ENCODE results near the gene WWP2. TPM values are rescaled to one million over a fixed set of nuclear protein-coding genes. Genes with fewer than 3 reads are reported as not detected.
"Not testable (repeated sequence)": the region's sequence is repeated elsewhere in the genome, so short reads cannot be mapped to it uniquely, and the experiment has no call there.

WWP2 gene
- total RNA-seq, 1 donor from 2014 or later = 40.7 TPM

DNA sequence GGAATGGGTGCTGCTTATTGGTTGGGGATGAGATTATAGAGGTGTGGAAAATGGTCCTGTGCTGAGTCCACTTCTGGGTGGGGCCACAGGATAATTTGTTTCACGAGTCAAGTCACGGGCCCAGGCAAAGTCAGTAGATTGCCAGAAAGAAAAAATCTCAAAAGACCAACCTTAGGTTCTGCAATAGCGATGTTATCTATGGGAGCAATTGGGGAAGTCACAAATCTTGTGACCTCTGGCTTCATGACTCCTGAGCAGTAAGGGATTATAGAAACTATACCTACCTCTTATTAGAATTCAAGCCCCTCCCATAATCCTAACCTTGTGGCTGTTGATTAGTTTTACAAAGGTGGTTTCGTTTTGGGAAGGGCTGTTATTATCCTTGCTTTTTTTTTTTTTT lies 31.4 kb downstream of the WWP2 start:
- Histone ChIP-seq H3K36me3 (ENCODE audit: control insufficient read depth, insufficient read depth, low read length) (no peaks in the 10 kb centered on the region), H3K27me3 (ENCODE audit: control insufficient read depth, insufficient read depth, low read length) (no peaks in the 10 kb centered on the region), H3K4me3 (ENCODE audit: low read depth, low read length) (no peak overlapping the region)
- DNase-seq (ENCODE audit: low read depth) = no peak
- TF ChIP-seq, protein P1, sequence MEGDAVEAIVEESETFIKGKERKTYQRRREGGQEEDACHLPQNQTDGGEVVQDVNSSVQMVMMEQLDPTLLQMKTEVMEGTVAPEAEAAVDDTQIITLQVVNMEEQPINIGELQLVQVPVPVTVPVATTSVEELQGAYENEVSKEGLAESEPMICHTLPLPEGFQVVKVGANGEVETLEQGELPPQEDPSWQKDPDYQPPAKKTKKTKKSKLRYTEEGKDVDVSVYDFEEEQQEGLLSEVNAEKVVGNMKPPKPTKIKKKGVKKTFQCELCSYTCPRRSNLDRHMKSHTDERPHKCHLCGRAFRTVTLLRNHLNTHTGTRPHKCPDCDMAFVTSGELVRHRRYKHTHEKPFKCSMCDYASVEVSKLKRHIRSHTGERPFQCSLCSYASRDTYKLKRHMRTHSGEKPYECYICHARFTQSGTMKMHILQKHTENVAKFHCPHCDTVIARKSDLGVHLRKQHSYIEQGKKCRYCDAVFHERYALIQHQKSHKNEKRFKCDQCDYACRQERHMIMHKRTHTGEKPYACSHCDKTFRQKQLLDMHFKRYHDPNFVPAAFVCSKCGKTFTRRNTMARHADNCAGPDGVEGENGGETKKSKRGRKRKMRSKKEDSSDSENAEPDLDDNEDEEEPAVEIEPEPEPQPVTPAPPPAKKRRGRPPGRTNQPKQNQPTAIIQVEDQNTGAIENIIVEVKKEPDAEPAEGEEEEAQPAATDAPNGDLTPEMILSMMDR (IDR thresholded peaks at IDR 0.05; ENCODE audit: insufficient read depth, low read length, poor library complexity, severe bottlenecking) = no peak

DNA sequence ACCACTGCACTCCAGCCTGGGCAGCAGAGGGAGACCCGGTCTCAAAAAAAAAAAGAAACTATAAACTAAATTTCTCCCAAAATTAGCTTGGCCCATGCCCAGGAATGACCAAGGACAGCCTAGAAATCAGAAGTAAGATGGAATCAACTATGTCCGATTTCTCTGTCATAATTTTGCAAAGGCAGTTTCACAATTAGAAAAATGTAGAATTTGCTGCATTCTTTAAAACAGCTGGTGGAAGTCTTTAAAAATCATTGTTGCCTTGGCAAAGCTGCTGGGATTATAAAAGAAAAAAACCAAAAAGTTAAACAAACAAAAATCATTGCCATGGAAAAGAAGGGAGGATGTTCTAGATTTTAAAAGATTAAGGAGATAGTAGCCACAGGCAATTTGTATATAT lies 32.4 kb downstream of the WWP2 start:
- TF ChIP-seq, protein P1 (IDR thresholded peaks at IDR 0.05; ENCODE audit: insufficient read depth, low read length, poor library complexity, severe bottlenecking) = no peak
- H3K4me3 ChIP-seq (ENCODE audit: low read depth, low read length) = no peak overlapping the region
- H3K36me3 ChIP-seq (ENCODE audit: control insufficient read depth, insufficient read depth, low read length) = no peaks in the 10 kb centered on the region
- no peak for DNase-seq (ENCODE audit: low read depth)
- H3K27me3 ChIP-seq (ENCODE audit: control insufficient read depth, insufficient read depth, low read length) = no peaks in the 10 kb centered on the region

DNA sequence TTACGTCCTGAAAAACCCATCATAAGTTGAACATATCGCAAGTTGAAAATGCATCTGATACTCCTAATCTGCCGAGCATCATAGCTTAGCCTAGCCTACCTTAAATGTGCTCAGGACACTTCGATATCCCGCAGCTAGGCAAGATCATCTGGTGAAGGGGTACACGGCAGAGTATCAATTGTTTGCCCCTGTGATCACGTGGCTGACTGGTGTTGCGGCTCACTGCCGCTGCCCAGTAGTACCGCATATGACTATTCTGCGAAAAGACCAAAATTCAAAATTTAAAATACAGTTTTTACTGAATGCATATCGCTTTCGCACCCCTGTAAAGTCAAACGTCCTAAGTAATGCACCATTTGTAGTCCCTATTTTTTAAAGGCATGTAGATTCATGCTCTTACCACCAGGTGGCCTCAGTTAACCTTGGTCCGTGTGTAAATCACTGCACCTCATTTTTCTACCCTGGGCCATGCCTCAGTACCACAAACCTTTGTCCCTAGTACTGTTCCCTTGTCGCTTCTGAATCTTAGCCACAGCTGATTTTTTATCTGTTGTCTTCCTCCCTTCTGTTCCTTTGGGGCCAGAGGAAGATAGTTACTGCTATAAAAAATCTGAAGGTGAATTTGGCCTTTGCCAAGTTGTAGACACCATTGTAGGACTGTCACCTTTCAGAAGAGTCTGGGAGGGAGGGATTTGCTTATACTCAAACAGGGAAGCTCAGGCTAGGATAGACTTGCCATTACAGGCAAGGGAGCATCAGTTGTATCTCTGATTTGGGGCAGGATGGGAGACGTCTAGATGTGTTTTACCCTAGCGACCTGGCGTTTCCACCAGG lies 34.4 kb downstream of the WWP2 start:
- peak; percentile 28 for DNase-seq (ENCODE audit: low read depth)
- Histone ChIP-seq H3K36me3 (ENCODE audit: control insufficient read depth, insufficient read depth, low read length) (no peaks in the 10 kb centered on the region), H3K4me3 (ENCODE audit: low read depth, low read length) (no peak overlapping the region), H3K27me3 (ENCODE audit: control insufficient read depth, insufficient read depth, low read length) (no peaks in the 10 kb centered on the region)
- TF ChIP-seq, protein P1 (IDR thresholded peaks at IDR 0.05; ENCODE audit: insufficient read depth, low read length, poor library complexity, severe bottlenecking) = peak; percentile 77

DNA sequence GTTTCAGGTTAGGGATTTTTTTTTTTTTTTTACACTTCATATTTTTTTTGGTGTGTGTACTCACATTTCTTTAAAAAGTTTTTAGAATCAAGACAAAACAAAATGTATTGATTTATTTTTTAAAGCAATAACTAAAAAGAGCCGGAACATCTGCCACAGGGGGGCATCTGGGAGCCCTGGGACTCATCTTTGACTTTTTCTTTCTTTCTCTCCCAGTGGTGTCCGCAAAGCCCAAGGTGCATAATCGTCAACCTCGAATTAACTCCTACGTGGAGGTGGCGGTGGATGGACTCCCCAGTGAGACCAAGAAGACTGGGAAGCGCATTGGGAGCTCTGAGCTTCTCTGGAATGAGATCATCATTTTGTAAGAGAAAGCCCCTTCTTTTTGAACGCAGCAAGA lies 36.3 kb downstream of the WWP2 start:
- TF ChIP-seq, protein P1 (IDR thresholded peaks at IDR 0.05; ENCODE audit: insufficient read depth, low read length, poor library complexity, severe bottlenecking) = peak; percentile 54
- Histone ChIP-seq H3K4me3 (ENCODE audit: low read depth, low read length) (no peak overlapping the region), H3K27me3 (ENCODE audit: control insufficient read depth, insufficient read depth, low read length) (no peaks in the 10 kb centered on the region), H3K36me3 (ENCODE audit: control insufficient read depth, insufficient read depth, low read length) (no peaks in the 10 kb centered on the region)
- no peak for DNase-seq (ENCODE audit: low read depth)

DNA sequence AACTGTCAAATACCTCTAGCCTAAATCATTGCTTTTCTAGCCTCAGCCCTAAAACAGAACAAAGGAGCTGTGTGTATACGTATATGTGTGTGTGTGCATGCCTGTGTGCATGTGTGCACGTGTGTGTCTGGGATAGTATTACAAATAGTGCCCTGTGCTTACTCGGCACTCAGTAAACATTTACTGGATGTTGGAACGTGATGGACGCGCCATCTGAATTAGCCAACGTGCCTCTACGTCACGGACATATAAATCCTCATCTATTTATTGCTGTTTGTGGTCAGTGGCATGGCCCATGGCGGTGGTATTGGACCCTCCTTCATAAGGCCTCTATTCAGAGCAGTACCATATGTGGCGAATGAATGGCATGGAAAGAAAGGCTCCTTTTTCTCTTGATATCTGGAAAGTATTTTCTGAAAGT lies 37.5 kb downstream of the WWP2 start:
- Histone ChIP-seq H3K36me3 (ENCODE audit: control insufficient read depth, insufficient read depth, low read length) (no peaks in the 10 kb centered on the region), H3K4me3 (ENCODE audit: low read depth, low read length) (no peak overlapping the region), H3K27me3 (ENCODE audit: control insufficient read depth, insufficient read depth, low read length) (no peaks in the 10 kb centered on the region)
- DNase-seq (ENCODE audit: low read depth) = no peak
- TF ChIP-seq, protein P1 (IDR thresholded peaks at IDR 0.05; ENCODE audit: insufficient read depth, low read length, poor library complexity, severe bottlenecking) = no peak

DNA sequence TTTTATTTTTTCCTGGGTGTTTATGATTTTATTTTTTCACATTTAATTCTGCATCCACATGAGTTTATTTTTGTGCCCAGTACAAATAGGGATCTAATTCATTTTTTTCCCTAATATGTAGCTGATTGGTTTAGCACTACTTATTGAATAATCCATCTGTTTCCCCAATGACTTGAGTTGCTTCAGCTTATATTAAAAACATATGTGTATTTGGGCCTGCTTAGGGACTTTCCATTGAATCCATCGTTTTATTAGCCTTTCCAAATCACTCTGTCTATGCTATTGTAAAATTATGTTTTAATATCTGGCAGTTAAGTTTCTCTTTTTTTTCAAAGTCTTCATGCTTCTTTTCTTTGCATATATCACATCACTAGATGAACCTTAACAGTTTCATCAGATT lies 42.2 kb downstream of the WWP2 start:
- TF ChIP-seq, protein P1 (IDR thresholded peaks at IDR 0.05; ENCODE audit: insufficient read depth, low read length, poor library complexity, severe bottlenecking) = no peak

DNA sequence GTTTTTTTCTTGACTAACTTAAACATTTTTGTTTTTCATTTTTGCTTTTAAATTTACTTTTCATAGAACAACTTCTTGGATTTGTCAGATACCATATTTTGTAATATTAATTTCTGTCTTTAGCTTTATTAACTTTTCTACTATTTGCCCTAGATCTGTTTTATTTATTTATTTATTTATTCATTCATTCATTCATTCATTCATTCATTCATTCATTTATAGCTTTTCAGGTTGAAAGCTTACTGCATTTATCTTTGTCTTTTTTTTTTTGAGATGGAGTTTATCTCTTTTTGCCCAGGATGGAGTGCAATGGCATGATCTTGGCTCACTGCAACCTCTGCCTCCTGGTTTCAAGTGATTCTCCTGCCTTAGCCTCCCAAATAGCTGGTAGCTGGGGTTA lies 44.6 kb downstream of the WWP2 start:
- H3K4me3 ChIP-seq (ENCODE audit: low read depth, low read length); H3K36me3 ChIP-seq (ENCODE audit: control insufficient read depth, insufficient read depth, low read length); H3K27me3 ChIP-seq (ENCODE audit: control insufficient read depth, insufficient read depth, low read length); DNase-seq (ENCODE audit: low read depth): not testable (repeated sequence)

More for the DNA sequence above, 42.2 kb downstream of the WWP2 start:
- no peaks in the 10 kb centered on the region for H3K27me3 ChIP-seq (ENCODE audit: control insufficient read depth, insufficient read depth, low read length)
- DNase-seq (ENCODE audit: low read depth) = no peak
- H3K36me3 ChIP-seq (ENCODE audit: control insufficient read depth, insufficient read depth, low read length) = no peaks in the 10 kb centered on the region
- no peak overlapping the region for H3K4me3 ChIP-seq (ENCODE audit: low read depth, low read length)

All from kidney epithelial cell (primary cell).